Measurements from ENCODE around the gene TTYH1. TPM values are rescaled to one million over a fixed set of nuclear protein-coding genes. Genes with fewer than 3 reads are reported as not detected.

TTYH1 gene
- total RNA-seq, 6 experiments from 2014 or later: 0.45 TPM; not detected in 5

- H3K27ac Mint-ChIP-seq: peak overlapping the region; percentile 69
- peak overlapping the region; percentile 71 for H3K4me3 Mint-ChIP-seq
- peaks cover 37% of the 10 kb centered on the region for H3K36me3 Mint-ChIP-seq (ENCODE audit: low read depth)
- peaks cover 34% of the 10 kb centered on the region for H3K4me1 Mint-ChIP-seq (ENCODE audit: low read depth)
- peaks cover 36% of the 10 kb centered on the region for H3K27me3 Mint-ChIP-seq (ENCODE audit: insufficient read depth)
- DNase-seq: no peak
- H3K9me3 Mint-ChIP-seq: peaks cover 9% of the 10 kb centered on the region
- TF ChIP-seq CTCF (IDR thresholded peaks at IDR 0.05): no peak
Observed at GRCh38 chr19:54462047-54462654, 46.9 kb downstream of the TTYH1 start.

GRCh38 chr19:54462655-54463530 lies 47.6 kb downstream of the TTYH1 start:
- H3K4me1 Mint-ChIP-seq (ENCODE audit: low read depth): peaks cover 34% of the 10 kb centered on the region
- peaks cover 34% of the 10 kb centered on the region for H3K36me3 Mint-ChIP-seq (ENCODE audit: low read depth)
- peak; percentile 25 for DNase-seq
- peak overlapping the region; percentile 96 for H3K27ac Mint-ChIP-seq
- peak overlapping the region; percentile 71 for H3K4me3 Mint-ChIP-seq
- H3K27me3 Mint-ChIP-seq (ENCODE audit: insufficient read depth): peaks cover 30% of the 10 kb centered on the region
- peaks cover 9% of the 10 kb centered on the region for H3K9me3 Mint-ChIP-seq
- peak; percentile 64 for TF ChIP-seq CTCF (IDR thresholded peaks at IDR 0.05)

GRCh38 chr19:54463531-54464043 lies 48.3 kb downstream of the TTYH1 start, which contains the start of gene LENG9:
LENG9 (minus strand) TSS chr19:54463778; CDS start chr19:54463526, 252 bp downstream.
- TF ChIP-seq CTCF (IDR thresholded peaks at IDR 0.05): no peak
- Mint-ChIP-seq H3K27ac (peak within 1 kb of the TSS; percentile 96), H3K27me3 (ENCODE audit: insufficient read depth) (peaks cover 28% of the 10 kb centered on the region), H3K4me3 (peak within 1 kb of the TSS; percentile 91), H3K9me3 (peaks cover 9% of the 10 kb centered on the region), H3K4me1 (ENCODE audit: low read depth) (peaks cover 34% of the 10 kb centered on the region), H3K36me3 (ENCODE audit: low read depth) (peaks cover 27% of the 10 kb centered on the region)
- DNase-seq: peak; percentile 97

GRCh38 chr19:54464044-54464629 lies 48.9 kb downstream of the TTYH1 start:
- Mint-ChIP-seq H3K36me3 (ENCODE audit: low read depth) (peaks cover 21% of the 10 kb centered on the region), H3K4me3 (peak overlapping the region; percentile 91), H3K9me3 (peaks cover 9% of the 10 kb centered on the region), H3K27me3 (ENCODE audit: insufficient read depth) (peaks cover 28% of the 10 kb centered on the region), H3K4me1 (ENCODE audit: low read depth) (peaks cover 29% of the 10 kb centered on the region), H3K27ac (peak overlapping the region; percentile 96)
- no peak for TF ChIP-seq CTCF (IDR thresholded peaks at IDR 0.05)
- DNase-seq: peak; percentile 55

DNA sequence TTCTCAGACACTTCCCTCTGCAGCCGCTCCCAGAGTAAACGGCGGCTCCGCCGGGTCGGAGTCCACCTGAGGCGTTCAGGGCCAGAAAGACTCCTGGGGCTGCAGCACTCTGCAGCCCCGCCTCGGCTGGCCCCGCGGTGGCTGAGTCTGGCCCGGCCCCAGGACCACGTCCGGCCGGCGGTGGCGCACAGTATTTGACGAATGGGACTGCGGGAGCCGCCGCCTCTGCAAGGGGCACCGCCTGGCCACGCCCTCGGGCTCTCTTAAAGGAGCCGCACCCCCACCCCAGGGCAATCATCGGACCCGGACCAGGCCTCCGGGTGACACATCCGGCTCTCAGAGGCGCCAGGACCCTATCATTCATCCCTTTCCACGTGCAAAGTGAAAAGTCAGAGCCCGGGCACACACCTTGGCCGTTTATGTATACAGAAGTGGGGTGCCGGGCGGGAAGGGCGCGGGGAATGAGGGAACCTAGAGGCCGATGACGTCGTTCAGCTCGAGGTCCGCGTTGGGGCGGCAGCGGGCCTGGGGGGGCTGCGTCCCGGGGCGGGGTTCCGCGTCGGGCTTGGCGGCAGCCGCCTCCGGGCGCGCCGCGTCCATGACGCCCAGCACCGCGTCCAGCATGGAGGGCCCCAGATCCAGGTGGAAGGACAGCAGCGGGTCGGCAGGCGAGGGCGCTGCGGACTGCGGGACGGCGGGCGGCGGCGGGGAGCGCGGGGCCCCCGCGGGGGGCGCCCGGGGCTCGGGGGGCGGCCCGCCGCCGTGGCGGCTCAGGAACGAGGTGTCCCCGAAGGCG lies 49.6 kb downstream of the TTYH1 start:
- Mint-ChIP-seq H3K9me3 (peaks cover 9% of the 10 kb centered on the region), H3K4me3 (peak overlapping the region; percentile 91), H3K27ac (peak overlapping the region; percentile 96), H3K36me3 (ENCODE audit: low read depth) (peaks cover 19% of the 10 kb centered on the region), H3K27me3 (ENCODE audit: insufficient read depth) (peaks cover 26% of the 10 kb centered on the region), H3K4me1 (ENCODE audit: low read depth) (peaks cover 29% of the 10 kb centered on the region)
- no peak; the same call in 1 of the 2 replicates for TF ChIP-seq CTCF (IDR thresholded peaks at IDR 0.05)
- peak; percentile 70 for DNase-seq
